Activated naive CD4-positive, alpha-beta T cell treated with anti-CD3 and anti-CD28 coated beads, Interleukin-2, amount 10 ng/mL, durations not matched to agents 7 days and 5 days (primary cell): ENCODE data around the gene PCMT1.
A peak's percentile ranks its signal among the peaks of the same experiment; 100 is the strongest.

Experiments
- CTCF ChIA-PET: fragments of 350-600 bp; sonication (Branson Sonifier 250); formaldehyde crosslinking; loops from one replicate; lab custom pipeline; 2021; ENCODE audit warnings: antibody characterized with exemption; lab: Charles Lee
- DNase-seq: peaks from one replicate; pipeline ENCODE4 v3.0.0-alpha.2; 2020
- H3K27ac Mint-ChIP-seq: one replicate; pipeline ENCODE4 v1.8.0; 2021; ENCODE audit warnings: mild to moderate bottlenecking, moderate library complexity, mixed read lengths
- H3K27me3 Mint-ChIP-seq: one replicate; pipeline ENCODE4 v1.8.0; 2021; ENCODE audit warnings: mild to moderate bottlenecking, mixed read lengths
- H3K36me3 Mint-ChIP-seq: one replicate; pipeline ENCODE4 v1.8.0; 2021; ENCODE audit warnings: mixed read lengths
- H3K4me1 Mint-ChIP-seq: one replicate; pipeline ENCODE4 v1.8.0; 2021; ENCODE audit warnings: mixed read lengths
- H3K4me3 Mint-ChIP-seq: one replicate; pipeline ENCODE4 v1.8.0; 2021; ENCODE audit warnings: mild to moderate bottlenecking, moderate library complexity, mixed read lengths
- H3K9me3 Mint-ChIP-seq: one replicate; pipeline ENCODE4 v1.8.0; 2021; ENCODE audit warnings: mixed read lengths

PCMT1 gene

DNA sequence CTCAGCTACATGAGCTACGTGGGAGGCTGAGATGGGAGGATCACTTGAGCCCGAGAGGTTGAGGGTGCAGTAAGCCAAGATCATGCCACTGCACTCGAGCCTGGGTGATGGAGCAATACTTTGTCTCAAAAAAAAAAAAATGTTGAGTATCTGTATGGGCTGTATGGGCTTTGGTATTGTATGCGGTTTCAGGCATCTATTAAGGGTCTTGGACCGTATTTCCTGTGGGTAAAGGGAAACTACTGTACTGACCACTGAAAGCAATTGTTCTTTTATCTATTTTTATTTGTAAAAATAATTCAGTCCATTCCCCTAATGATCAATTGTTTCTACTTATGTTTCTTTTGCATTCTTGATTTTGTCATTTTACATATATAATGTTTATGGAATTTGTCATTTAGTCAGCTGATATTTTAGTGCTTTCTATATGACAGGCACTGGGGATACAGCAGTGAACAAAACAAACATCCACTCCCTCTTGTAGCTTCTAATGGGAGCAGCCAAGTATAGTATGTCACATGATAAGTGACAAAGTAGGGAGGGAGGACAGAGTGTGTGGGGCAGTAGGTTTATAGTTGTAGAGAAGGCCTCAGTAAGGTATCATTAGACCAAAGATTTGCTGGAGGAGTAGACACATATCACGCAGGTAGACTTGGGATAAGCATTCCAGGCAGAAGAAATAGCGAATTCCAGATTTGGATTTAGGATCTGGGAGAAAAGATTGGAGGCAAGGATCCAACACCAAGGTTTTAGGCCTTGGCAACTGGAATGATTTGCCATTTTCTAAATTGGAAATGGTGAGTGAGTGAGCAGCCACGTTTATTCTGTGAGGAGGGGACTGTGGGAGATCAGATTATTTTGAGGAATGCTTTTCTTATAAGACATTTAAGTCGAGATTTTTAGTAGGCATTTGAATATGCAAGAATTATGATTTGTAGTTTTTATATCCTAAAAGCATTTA is 6.0 kb downstream of the PCMT1 start:
- DNase-seq, result no peak
- H3K9me3 Mint-ChIP-seq, result no peaks in the 10 kb centered on the region
- peaks cover 16% of the 10 kb centered on the region for H3K36me3 Mint-ChIP-seq
- no peaks in the 10 kb centered on the region for H3K27me3 Mint-ChIP-seq
- H3K27ac Mint-ChIP-seq, result no peak overlapping the region
- H3K4me1 Mint-ChIP-seq, result peaks cover 27% of the 10 kb centered on the region
- no peak overlapping the region for H3K4me3 Mint-ChIP-seq
- CTCF ChIA-PET, result interaction anchor here (0.8 kb wide), 1 partner anchor 182 kb away, joined by 3 read pairs; no protein-coding TSS in a partner anchor

DNA sequence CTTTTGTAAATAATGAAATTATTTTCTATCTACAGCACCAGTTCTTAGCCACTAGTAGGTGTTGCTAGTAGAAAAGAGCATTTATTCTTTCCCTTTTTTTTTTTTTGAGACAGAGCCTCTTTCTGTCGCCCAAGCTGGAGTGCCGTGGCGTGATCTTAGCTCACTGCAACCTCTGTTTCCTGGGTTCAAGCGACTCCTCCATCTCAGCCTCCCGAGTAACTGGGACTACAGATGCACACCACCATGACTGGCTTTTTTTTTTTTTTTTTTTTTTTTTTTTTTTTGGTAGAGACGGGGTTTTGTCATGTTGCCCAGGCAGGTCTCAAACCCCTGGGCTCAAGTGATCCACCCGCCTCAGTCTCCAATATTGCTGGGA is 6.7 kb downstream of the PCMT1 start:
- H3K27ac Mint-ChIP-seq, result no peak overlapping the region
- H3K4me1 Mint-ChIP-seq, result peaks cover 21% of the 10 kb centered on the region
- H3K9me3 Mint-ChIP-seq, result no peaks in the 10 kb centered on the region
- H3K36me3 Mint-ChIP-seq, result peaks cover 16% of the 10 kb centered on the region
- DNase-seq, result no peak
- H3K27me3 Mint-ChIP-seq, result no peaks in the 10 kb centered on the region
- no peak overlapping the region for H3K4me3 Mint-ChIP-seq
- CTCF ChIA-PET, result interaction anchor here (1.6 kb wide), 1 partner anchor 18 kb away, joined by 3 read pairs; no protein-coding TSS in a partner anchor

DNA sequence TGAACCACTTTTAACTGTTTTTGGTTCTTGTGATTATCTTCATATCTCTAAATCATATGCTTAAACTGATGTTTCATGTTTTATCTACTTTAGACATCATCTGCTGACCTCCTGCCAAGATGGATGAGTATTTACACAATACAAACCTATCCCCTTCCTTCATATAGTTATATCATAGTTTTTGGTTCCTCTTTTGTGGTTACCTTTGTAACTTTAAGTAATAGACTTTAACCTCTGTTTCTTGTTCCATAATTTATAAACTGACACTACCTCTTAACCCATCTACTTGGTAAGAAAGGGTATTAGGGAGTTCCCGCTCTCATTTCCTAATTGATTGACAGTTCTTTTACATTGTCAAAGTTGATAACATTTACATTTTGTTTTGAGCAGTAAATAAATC is 11.9 kb downstream of the PCMT1 start:
- H3K27ac Mint-ChIP-seq, result no peak overlapping the region
- DNase-seq, result no peak
- peaks cover 22% of the 10 kb centered on the region for H3K36me3 Mint-ChIP-seq
- no peak overlapping the region for H3K4me3 Mint-ChIP-seq
- no peaks in the 10 kb centered on the region for H3K27me3 Mint-ChIP-seq
- no peaks in the 10 kb centered on the region for H3K4me1 Mint-ChIP-seq
- peaks cover 7% of the 10 kb centered on the region for H3K9me3 Mint-ChIP-seq
- CTCF ChIA-PET, result no interaction called here

DNA sequence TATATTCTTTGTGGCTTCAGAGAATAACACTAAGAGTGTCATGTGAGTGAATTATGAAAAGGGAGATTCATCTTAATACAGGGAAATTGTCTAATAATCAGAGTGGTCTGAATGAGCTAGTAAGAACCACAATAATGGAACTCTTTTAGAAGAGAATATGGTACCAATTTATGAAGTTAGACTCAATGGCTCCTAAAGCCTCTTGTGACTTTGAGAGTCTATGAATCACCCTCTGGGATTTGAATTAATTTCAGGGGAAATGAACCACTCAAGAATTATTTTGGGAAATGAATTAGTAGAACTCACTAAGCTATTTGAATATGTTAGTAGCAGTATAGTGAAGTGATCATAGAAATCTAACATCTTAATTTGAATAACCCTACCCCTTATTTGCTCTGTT is 14.3 kb downstream of the PCMT1 start:
- Mint-ChIP-seq H3K36me3 (peaks cover 34% of the 10 kb centered on the region), H3K9me3 (peaks cover 10% of the 10 kb centered on the region), H3K4me3 (no peak overlapping the region), H3K4me1 (peaks cover under 1% of the 10 kb centered on the region), H3K27me3 (no peaks in the 10 kb centered on the region), H3K27ac (no peak overlapping the region)
- CTCF ChIA-PET, result interaction anchor here (1.6 kb wide), 1 partner anchor 8 kb away, joined by 3 read pairs; no protein-coding TSS in a partner anchor
- DNase-seq, result no peak

DNA sequence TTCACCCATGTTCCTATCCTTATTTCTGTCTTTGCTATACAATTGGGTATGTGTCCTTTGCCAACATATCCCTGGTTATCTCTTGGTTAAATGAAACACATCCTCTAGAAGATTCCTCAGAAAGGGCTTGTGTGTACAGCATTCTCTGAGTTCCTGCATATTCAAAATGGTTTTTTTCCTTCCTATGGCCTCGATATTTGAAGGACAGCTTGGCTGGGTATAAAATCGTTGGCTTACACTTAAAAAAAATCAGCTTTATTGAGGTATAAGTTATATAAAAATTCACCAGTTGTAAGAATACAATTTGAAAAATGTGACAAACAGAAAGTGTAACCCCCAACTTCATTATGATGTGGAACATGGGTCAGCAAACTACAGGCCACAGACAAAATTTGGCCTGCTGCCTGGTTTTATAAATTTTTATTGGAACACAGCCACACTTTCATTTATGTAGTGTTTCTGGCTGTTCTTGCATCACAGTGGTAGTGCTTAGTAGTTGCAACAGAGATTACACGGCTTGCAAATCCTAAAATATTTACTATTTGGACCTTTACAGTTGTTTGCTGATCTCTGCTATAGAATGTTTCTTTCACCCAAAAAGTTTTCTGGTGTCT is 16.7 kb downstream of the PCMT1 start:
- Mint-ChIP-seq H3K27me3 (no peaks in the 10 kb centered on the region), H3K9me3 (peaks cover 10% of the 10 kb centered on the region), H3K4me1 (peaks cover 2% of the 10 kb centered on the region), H3K27ac (no peak overlapping the region), H3K36me3 (peaks cover 36% of the 10 kb centered on the region), H3K4me3 (no peak overlapping the region)
- CTCF ChIA-PET, result no interaction called here
- DNase-seq, result no peak

DNA sequence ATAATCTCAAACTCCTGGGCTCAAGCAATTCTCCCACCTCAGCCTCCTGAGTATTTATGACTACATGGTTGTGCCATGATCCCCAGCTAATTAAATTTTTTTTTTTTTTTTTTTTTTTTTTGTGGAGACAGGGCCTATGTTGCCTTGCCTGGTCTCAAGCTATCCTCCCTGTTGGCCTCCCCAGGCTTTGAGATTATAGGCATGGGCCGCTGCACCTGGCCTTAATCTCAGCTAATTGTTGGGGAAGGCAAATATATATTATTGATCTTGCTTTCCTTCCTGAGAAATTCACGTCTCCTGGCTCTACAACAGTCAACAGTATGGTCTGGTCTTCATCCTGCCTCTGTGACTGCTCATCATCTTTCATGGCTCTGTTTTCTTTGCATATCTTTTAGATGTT is 20.1 kb downstream of the PCMT1 start:
- CTCF ChIA-PET, result no interaction called here
- no peak overlapping the region for H3K4me3 Mint-ChIP-seq
- H3K36me3 Mint-ChIP-seq, result peaks cover 31% of the 10 kb centered on the region
- H3K4me1 Mint-ChIP-seq, result peaks cover 2% of the 10 kb centered on the region
- DNase-seq, result no peak
- H3K27me3 Mint-ChIP-seq, result no peaks in the 10 kb centered on the region
- peaks cover 8% of the 10 kb centered on the region for H3K9me3 Mint-ChIP-seq
- H3K27ac Mint-ChIP-seq, result no peak overlapping the region

DNA sequence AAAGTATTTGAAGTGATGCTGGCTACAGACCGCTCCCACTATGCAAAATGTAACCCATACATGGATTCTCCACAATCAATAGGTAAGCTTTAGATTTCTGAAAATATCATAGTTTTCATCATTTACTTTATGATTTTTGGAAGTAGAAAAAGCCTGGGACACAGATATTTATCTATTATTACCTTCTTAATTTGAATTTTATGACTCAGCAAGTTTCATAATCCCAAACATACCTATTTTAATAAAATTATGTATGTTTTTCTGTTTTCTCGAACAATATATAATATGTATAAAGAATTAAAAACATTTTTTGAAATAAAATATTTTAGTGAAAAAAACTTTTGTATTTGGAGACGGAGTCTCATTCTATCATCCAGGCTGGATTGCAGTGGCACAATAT is 21.6 kb downstream of the PCMT1 start:
- Mint-ChIP-seq H3K4me1 (peaks cover 2% of the 10 kb centered on the region), H3K27ac (no peak overlapping the region), H3K9me3 (peaks cover 4% of the 10 kb centered on the region), H3K27me3 (no peaks in the 10 kb centered on the region), H3K4me3 (no peak overlapping the region), H3K36me3 (peaks cover 31% of the 10 kb centered on the region)
- DNase-seq, result no peak
- CTCF ChIA-PET, result no interaction called here

DNA sequence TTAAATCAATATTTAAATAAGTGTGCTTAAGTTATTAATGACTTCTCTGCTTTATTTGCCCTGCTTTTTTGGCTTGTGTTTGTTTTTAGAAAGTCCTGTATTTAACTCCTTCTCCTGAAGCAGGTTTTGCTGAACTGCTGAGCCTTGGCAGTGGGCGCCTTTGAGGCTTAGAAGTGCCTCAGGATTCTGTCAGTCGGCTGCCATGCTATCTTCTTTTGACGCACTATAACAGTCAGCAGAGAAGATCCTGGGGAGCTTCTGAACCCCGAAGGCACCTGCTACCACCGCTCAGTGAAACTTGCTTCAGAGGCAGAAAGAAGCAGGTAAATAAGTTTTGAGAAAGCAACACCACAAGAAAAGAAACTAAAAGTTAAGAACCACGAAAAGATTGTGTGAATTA is 22.4 kb downstream of the PCMT1 start:
- no peaks in the 10 kb centered on the region for H3K27me3 Mint-ChIP-seq
- no peak for DNase-seq
- peaks cover 2% of the 10 kb centered on the region for H3K4me1 Mint-ChIP-seq
- H3K27ac Mint-ChIP-seq, result no peak overlapping the region
- no peaks in the 10 kb centered on the region for H3K9me3 Mint-ChIP-seq
- CTCF ChIA-PET, result interaction anchor here (1.2 kb wide), 1 partner anchor 8 kb away, joined by 3 read pairs; no protein-coding TSS in a partner anchor
- H3K36me3 Mint-ChIP-seq, result peaks cover 25% of the 10 kb centered on the region
- no peak overlapping the region for H3K4me3 Mint-ChIP-seq

DNA sequence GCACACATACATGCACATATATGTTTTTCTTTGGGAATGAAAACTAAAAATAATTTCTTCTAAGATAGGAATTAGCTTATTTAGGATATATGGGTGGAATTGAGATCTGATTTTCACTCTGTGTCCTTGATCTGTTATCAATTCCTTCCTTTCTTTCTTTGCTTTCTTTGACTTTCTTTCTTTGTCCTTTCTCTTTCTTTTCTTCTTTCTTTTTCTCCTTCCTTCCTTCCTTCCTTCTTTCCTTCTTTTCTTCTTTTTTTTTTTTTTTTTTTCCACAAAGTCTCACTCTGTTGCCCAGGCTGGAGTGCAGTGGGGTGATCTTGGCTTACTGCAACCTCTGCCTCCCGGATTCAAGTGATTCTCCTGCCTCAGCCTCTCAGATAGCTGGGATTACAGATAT is 28.1 kb downstream of the PCMT1 start:
- no peaks in the 10 kb centered on the region for H3K9me3 Mint-ChIP-seq

DNA sequence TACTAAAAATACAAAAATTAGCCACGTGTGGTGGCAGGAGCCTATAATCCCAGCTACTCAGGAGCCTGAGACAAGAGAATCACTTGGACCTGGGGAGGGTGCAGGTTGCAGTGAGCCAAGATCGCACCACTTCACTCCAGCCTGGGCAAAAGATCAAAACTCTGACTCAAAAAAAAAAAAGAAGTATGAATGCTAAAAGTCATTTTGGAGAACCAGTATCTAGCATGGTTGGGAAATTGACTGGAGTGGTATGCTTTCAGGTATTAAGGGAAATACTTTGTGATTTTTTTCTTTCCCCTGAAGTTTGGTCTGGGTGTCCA is 30.1 kb downstream of the PCMT1 start:
- H3K27ac Mint-ChIP-seq, result no peak overlapping the region
- H3K27me3 Mint-ChIP-seq, result no peaks in the 10 kb centered on the region
- peaks cover 21% of the 10 kb centered on the region for H3K36me3 Mint-ChIP-seq
- CTCF ChIA-PET, result no interaction called here
- no peak for DNase-seq
- no peaks in the 10 kb centered on the region for H3K4me1 Mint-ChIP-seq
- H3K4me3 Mint-ChIP-seq, result no peak overlapping the region
- H3K9me3 Mint-ChIP-seq, result no peaks in the 10 kb centered on the region

More for the DNA sequence above, 28.1 kb downstream of the PCMT1 start:
- H3K27ac Mint-ChIP-seq, result no peak overlapping the region
- H3K4me3 Mint-ChIP-seq, result no peak overlapping the region
- CTCF ChIA-PET, result interaction anchor here (0.5 kb wide), 1 partner anchor 72 kb away, joined by 5 read pairs; no protein-coding TSS in a partner anchor
- DNase-seq, result no peak
- no peaks in the 10 kb centered on the region for H3K27me3 Mint-ChIP-seq
- H3K36me3 Mint-ChIP-seq, result peaks cover 14% of the 10 kb centered on the region
- H3K4me1 Mint-ChIP-seq, result no peaks in the 10 kb centered on the region

DNA sequence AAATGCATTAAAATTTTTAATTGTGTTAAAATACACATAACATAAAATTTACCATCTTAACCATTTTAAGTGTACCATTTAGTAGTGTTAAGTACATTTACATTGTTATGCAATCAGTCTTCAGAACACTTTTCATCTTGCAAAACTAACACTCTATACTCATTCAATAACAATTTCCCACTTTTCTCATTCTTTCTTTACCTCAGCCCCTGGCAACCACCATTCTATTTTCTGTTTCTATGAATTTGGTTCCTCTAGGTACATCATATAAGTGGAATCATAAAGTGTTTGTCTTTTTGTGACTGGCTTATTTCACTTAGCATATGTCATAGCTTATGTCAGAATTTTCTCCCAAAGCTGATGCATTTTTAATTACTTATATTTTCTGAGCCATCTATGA is 32.2 kb downstream of the PCMT1 start:
- H3K4me1 Mint-ChIP-seq, result no peaks in the 10 kb centered on the region
- DNase-seq, result no peak
- H3K27me3 Mint-ChIP-seq, result no peaks in the 10 kb centered on the region
- no peak overlapping the region for H3K4me3 Mint-ChIP-seq
- no peak overlapping the region for H3K27ac Mint-ChIP-seq
- CTCF ChIA-PET, result no interaction called here
- H3K9me3 Mint-ChIP-seq, result no peaks in the 10 kb centered on the region
- H3K36me3 Mint-ChIP-seq, result peaks cover 16% of the 10 kb centered on the region

DNA sequence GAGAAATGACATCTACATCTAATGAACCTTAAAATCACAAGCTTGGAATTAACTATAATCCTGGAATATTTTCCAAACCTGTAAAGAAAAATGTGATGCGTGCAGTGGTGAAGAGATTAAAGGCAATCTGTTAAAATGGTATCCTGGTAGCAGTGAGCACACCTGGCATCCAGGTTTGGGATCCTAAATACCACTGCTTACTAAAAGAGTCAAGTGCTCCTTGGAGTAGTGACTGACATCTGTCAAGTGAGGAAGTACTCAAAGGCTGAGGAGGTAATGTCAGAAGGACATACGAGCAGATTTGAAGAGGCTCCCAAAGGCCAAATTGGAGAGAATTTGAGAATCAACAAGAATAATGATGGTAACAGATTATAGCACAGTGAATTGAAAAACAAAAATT is 32.8 kb downstream of the PCMT1 start:
- Mint-ChIP-seq H3K27ac (peak overlapping the region; percentile 35), H3K4me1 (no peaks in the 10 kb centered on the region), H3K9me3 (no peaks in the 10 kb centered on the region), H3K4me3 (no peak overlapping the region), H3K36me3 (peaks cover 16% of the 10 kb centered on the region), H3K27me3 (no peaks in the 10 kb centered on the region)
- CTCF ChIA-PET, result no interaction called here
- no peak for DNase-seq

DNA sequence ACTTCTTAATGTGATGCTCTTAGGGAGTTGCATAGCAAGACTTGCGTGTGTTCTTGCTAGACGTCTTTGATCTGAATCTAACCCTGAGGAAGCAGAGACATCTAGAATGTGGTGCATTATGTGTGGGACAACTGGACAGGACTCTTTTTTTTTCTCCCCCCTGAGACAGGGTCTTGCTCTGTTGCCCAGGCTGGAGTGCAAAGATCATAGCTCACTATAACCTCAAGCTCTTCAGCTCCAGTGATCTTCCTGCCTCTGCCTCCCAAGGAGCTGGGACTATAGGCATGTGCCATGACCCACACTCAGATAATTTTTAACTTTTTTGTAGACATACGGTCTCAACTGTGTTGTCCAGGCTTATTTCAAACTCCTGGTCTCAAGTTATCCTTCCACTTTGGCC is 34.0 kb downstream of the PCMT1 start:
- H3K27me3 Mint-ChIP-seq, result no peaks in the 10 kb centered on the region
- no peak for DNase-seq
- no peaks in the 10 kb centered on the region for H3K4me1 Mint-ChIP-seq
- no peak overlapping the region for H3K4me3 Mint-ChIP-seq
- no peaks in the 10 kb centered on the region for H3K9me3 Mint-ChIP-seq
- H3K27ac Mint-ChIP-seq, result no peak overlapping the region
- peaks cover 21% of the 10 kb centered on the region for H3K36me3 Mint-ChIP-seq
- CTCF ChIA-PET, result no interaction called here

DNA sequence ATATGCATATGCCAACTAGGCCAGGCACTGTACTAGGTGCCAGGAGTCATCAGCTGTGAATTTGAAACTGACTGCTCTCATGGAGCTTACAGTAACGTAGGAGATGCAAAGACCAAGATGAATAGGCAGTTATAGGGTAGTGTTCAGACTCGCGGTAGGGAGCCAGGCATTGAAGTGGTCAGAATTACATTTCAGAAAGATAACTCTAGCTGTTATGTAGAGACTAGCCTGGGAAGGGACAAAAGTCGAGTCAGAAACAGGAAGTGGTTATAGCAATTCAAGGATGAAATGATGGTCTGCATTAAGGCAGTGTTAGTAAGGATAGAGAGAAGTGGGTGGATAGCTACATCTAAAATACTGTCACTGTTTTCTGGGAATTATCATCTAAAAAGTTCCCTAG is 56.6 kb downstream of the PCMT1 start:
- CTCF ChIA-PET, result no interaction called here
- Mint-ChIP-seq H3K36me3 (peaks cover 20% of the 10 kb centered on the region), H3K27ac (no peak overlapping the region), H3K9me3 (no peaks in the 10 kb centered on the region), H3K4me3 (no peak overlapping the region), H3K27me3 (no peaks in the 10 kb centered on the region), H3K4me1 (peaks cover 25% of the 10 kb centered on the region)
- DNase-seq, result no peak

DNA sequence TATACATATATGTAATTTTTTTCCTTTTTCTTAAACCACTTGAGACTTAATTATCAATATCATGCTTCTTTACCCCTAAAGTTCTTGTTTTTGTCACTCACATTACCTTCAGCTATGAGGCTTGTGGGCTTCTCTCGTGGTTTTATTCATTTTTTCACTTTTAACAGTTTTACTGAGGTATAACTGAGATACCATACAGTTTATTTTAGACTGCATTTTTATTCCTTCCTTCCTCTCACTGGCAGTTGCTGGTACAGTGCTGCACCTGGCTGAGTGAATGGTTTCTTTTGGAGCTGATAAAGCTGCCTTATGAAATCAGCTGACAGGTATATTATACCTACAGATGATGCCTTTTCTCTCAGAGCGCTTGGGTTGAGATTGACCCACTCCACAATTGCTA is 60.3 kb downstream of the PCMT1 start:
- Mint-ChIP-seq H3K4me3 (no peak overlapping the region), H3K9me3 (no peaks in the 10 kb centered on the region), H3K36me3 (peaks cover 17% of the 10 kb centered on the region), H3K27me3 (no peaks in the 10 kb centered on the region), H3K27ac (peak overlapping the region; percentile 15), H3K4me1 (peaks cover 29% of the 10 kb centered on the region)
- DNase-seq, result no peak
- CTCF ChIA-PET, result no interaction called here
